Non-pigmented ciliary epithelial cell (primary cell): ENCODE measurements around the gene ARHGEF25.
"Not testable (repeated sequence)": the region's sequence is repeated elsewhere in the genome, so short reads cannot be mapped to it uniquely, and the experiment has no call there.

Experiments used
- DNase-seq: peaks from one replicate; pipeline ENCODE4 v3.0.0-alpha.2; 2010; ENCODE audit warnings: low read depth

ARHGEF25 gene

DNA sequence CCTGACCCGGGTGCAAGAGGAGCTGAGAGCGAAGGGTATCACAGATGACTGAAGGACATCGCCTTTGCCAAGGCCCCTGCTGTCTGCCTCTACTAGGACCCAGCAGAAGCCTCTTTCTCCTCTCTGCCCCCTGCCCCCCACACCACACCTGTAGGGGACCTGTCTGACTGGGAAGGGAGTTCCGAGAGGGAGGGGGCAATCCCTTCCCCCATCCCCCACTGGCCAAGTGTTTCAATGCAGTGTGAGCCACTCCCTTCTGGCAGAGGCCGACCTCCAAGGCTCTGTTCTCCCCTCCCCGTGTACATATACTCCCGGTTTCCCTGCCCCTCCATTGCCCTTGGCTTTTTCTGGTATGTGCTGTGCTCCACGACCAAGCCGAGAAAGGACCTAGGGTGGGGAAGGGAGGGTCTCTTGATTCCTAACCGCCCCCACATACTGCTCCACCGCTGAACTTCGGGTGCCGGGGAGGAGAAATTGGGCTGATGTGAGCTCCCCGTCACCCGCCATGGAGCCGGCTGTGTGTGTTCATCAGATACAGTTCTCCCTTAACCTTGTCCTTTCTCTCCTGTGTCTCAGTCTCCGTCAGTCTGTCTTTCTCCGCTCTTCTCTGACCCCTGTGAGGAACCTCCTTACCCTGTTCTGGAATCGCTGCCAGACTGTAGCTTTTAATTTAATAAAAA, 2.0 kb upstream of the ARHGEF25 start:
- no peak for DNase-seq

DNA sequence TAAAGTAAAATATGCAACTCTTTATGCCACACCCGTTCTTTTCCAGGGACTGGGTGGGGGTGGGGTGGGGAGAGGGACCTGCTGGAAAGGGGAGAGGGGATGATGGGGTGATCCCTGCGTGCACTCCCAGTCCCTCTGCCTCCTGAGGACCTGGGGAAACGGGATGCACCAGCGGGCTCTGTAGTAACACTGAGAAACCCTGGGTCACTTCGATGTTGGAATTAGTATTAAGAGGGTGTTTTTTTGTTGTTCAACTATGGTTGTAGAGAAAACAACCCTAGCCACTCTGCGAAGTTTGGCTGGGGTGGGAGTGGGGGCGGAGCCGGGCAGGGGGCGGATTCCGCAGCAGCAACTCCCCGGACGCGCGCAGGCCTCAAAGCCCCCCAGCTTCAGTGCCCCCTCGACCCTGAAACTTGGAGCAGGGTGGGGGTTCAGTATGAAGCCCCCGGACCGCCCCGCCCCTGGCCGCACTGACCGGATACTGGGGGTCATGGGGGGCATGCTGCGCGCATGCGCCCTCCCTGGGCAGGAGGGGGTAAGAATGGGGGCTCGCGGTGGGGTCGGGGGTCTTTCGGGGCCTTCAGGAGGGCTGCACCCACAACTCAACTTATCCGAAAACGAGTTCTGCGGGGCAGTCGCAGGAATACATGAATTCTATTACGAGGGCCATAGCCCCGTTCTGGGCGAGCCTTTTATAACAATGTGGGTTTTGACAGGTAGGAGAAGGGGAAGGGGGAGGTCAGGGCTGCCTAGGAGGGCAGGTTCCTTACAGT, 1.3 kb upstream of the ARHGEF25 start:
- no peak for DNase-seq

DNA sequence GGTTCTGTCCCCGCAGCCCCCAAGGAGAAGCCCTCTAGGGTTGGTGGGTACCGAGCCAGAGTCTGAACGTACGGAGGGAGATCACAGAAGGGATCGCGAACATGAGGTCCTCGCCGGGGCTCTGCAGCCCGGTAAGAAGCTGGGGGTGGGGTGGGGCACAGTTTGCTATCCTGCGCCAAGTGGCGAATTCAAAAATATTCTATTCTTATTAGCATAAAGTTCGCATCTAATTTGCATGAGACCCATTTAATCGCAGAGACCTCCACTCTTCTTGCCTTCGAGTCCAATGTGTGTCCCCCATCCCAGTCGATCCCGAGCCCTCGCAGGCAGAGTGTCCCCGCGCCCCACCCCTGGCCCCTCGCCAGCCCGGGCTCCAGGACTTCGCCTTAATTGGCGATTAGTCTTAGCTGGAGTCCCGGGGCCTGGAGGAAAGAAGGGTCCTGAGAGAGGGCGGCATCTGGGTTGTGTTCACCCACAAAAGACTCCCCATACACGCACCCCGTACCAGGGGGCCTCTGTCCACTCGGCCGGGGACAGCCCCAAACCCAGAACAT, 604 bp upstream of the ARHGEF25 start:
- DNase-seq: no peak

DNA sequence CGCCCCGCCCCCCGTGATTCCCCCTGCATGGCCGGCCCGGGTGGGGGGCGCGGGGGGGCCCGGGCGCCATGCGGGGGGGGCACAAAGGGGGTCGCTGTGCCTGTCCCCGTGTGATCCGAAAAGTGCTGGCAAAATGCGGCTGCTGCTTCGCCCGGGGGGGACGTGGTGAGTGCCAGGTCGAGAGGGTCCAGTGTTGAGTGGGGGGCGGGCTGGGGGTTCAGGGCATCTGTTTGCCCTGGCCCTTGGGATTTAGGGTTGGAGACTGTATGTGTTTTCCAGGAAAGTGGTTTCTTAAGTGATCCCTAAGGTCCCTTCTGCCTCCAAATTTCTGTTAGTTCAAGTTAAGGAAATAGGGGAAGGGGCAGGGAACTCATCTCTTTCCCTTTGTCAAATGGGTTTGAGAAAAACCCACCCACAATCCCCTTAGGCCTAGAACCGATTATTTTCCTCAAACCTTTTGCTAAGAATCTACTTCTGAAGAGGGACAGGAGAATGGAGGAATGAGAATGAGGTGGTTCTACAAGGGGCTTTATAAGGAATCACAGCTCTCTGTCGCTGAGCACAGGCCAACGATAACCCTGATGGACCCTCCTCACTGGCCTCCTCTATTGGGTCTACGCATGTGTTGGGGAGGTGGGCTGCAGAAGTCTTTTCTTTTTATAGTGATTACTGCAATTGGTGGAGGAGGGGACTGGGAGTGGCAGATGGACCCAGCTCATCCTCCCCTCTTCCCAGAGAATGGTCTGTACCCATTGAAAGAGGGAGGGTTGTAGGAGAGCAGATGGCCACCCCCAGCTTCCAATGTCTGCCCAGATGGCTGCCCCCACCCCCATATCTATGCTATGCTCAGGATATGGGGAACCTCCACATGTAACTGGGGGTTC, 834 bp downstream of the ARHGEF25 start:
- no peak for DNase-seq

DNA sequence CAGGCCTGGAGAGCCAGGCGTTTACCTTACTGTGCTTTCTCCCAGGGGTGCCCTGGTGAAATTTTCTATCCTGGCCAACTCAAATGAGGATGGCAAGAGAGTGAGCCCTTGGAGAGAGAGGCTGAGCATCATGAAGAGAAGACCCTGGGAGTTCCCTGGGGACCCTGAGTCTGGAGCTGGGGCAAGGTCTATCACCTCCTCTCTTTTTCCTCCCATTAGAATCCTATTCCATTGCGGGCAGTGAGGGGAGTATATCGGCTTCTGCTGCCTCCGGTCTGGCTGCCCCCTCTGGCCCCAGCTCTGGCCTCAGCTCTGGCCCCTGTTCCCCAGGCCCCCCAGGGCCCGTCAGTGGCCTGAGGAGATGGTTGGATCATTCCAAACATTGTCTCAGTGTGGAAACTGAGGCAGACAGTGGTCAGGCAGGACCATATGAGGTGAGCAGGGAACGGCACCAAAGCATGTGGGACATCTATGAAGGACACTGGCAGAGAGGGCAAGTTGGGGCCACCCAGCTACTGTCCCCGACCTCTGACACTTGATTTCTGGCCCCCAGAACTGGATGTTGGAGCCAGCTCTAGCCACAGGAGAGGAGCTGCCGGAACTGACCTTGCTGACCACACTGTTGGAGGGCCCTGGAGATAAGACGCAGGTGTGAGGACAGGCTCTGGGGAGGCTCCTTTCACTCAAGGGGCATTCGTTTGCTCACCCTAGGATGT, 1.6 kb downstream of the ARHGEF25 start:
- DNase-seq: no peak

DNA sequence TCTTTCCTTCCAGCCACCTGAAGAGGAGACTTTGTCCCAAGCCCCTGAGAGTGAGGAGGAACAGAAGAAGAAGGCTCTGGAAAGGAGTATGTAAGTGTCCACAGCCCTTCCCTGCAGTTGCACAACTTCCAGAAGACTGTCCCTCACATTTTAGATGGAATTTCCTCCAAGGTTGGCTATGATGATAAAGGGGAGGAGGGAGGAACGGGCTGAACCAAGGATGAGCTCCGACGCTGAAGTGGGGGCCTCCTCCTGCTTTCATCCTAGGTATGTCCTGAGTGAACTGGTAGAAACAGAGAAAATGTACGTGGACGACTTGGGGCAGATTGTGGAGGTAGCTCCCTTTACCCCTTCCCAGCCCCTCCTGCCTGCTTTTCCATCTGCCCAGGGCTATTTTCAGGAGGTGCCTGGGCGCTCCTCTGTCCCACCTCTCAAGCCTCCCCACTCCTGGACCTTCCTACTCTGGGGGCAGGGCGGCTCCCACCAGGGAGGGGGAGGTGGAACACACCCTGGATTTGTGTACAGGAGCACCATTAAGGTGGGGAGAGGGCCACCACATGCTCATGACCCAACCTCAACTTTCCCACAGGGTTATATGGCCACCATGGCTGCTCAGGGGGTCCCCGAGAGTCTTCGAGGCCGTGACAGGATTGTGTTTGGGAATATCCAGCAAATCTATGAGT, 2.3 kb downstream of the ARHGEF25 start:
- no peak for DNase-seq

DNA sequence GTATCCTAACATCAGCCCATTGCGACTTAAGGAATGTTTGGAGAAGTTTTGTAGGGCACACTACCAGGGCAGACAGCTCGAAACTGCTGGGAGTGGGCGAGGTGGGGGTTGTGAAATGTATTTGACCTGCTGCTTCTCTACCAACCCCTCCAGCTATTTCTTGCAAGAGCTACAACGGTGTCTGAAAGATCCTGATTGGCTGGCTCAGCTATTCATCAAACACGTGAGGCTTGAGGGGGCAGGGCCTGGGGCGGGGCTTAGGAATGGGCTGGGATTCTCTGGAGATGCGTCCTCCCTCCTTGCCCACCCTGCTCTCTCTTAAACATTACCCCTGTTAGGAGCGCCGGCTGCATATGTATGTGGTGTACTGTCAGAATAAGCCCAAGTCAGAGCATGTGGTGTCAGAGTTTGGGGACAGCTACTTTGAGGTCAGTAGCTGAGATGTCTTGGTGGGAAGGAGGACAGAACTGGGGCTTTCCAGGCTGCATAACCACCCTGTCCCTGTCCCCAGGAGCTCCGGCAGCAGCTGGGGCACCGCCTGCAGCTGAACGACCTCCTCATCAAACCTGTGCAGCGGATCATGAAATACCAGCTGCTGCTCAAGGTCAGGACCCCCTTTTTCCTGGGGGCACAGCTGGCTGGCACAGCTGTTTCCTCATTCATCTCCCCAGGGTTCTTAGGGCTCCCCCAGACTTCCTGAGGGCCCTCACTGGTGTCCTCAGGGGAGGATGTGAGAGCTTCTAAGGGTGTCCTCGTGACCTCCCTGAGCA, 3.1 kb downstream of the ARHGEF25 start:
- no peak for DNase-seq

DNA sequence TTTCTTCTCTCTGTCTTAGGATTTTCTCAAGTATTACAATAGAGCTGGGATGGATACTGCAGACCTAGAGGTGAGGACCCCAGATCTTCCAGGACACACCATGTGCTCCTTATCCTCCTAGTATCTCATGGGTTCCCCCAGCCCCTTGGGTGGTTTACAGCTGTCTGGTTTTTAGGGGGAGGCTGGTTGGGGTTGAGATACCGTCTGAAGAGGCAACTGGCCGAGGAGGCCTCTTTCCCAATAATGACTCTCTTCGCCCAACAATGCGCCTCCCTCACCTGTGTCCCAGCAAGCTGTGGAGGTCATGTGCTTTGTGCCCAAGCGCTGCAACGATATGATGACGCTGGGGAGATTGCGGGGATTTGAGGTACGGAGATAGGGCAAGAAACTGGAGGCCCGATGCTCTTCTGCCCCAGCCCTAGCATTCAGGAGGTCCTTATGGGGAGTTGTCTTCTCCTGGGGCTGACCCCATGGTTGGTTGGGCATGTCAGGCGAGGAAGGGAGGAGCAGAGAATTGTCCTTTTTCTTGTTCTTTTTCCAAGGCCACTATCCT, 3.8 kb downstream of the ARHGEF25 start:
- no peak for DNase-seq

DNA sequence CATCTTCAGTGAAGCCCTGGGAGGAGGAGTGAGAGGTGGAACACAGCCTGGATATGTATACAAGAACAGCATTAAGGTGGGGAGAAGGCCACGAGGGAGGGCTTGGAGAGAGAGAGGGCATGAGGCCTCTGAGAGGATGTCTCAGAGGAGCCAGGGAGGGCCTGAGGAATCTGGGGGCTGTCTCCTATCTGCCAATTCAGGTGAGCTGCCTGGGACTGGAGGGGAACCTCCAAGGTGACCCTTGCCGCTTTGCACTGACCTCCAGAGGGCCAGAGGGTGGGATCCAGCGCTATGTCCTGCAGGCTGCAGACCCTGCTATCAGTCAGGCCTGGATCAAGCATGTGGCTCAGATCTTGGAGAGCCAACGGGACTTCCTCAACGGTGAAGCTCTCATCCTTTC, 4.4 kb downstream of the ARHGEF25 start:
- DNase-seq: no peak

DNA sequence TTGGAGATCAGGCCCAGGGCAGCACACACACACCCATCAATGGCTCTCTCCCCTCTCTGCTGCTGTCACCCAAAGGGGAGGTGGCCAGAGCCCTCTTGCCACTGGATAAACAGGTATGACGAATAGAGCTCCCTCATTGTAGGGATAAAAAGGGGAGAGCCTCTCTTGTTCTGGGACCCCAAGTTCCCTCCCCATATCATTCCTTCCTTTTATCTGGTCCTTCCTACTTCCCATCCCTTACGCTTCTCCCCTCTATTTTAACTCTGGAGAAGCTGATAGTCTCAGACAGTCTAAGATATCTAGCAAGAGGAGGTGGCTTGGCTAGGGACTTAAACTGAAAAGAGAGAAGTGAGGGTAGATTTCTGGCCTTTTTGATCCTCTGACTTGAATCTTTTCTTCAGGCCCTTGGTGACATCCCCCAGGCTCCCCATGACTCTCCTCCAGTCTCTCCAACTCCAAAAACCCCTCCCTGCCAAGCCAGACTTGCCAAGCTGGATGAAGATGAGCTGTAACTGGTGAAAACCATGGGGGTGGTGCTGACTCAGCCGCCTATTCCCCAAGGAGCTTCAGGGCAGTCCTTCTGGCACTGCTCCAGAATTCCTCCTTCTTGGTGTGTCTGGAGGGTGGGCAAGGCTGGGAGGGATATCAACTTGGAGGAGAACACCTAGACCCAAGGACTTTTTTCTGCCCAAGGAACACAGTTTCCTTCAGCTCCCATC, 5.3 kb downstream of the ARHGEF25 start:
- no peak for DNase-seq

DNA sequence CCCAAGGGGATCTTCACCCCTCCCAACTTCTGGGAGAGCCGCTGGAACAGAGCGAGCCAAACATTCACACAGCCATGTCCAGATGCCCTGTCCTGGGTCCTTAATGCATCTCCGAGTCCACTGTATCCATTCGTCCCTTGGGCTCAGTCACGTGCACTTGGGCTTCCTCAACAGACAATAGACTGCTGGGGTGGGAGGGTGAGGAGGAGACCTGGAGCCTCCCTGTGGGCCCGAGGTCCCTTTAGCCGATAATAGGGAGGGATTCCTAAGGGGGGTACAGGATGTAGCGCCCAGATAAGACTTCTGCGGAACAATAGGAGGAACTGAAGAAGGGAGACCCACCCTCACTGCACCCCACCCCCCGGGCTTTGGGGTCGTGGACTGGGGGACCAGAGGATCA, 6.7 kb downstream of the ARHGEF25 start:
- DNase-seq: no peak

DNA sequence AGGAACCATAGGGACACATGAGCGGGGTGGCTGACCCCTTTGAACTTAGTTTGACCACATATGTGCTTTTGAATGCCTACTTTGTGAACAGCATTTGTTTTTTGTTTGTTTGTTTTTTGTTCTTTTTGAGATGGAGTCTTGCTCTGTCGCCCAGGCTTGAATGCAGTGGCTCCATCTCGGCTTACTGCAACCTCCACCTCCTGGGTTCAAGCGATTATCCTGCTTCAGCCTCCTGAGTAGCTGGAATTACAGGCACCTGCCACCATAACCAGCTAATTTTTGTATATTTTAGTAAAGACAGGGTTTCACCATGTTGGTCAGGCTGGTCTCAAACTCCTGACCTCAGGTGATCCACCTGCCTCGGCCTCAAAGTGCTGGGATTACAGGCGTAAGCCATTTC, 7.2 kb downstream of the ARHGEF25 start:
- not testable (repeated sequence) for DNase-seq

DNA sequence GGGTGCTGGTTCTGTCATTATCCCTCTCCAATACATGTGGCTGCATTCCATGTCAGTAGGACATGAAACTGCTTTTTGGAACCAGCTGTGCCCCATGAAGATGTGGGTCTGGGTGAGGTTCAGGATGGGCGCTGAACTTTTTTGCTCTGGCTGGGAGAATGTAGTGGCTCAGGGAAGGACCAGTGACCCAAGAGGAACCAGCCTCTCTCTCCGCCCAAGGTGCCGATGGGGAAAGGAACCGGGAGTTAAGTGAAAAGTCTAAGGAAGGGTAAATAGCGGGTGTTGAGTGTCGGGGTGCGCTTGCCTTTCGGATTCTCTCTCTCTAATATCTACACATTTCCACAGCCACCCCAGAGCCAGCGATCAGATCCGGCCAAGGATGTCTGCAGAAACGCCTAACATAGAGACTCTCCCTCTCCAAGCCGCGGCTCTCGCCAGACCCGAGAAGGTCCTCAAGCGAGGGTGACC, 7.8 kb downstream of the ARHGEF25 start:
- no peak for DNase-seq

DNA sequence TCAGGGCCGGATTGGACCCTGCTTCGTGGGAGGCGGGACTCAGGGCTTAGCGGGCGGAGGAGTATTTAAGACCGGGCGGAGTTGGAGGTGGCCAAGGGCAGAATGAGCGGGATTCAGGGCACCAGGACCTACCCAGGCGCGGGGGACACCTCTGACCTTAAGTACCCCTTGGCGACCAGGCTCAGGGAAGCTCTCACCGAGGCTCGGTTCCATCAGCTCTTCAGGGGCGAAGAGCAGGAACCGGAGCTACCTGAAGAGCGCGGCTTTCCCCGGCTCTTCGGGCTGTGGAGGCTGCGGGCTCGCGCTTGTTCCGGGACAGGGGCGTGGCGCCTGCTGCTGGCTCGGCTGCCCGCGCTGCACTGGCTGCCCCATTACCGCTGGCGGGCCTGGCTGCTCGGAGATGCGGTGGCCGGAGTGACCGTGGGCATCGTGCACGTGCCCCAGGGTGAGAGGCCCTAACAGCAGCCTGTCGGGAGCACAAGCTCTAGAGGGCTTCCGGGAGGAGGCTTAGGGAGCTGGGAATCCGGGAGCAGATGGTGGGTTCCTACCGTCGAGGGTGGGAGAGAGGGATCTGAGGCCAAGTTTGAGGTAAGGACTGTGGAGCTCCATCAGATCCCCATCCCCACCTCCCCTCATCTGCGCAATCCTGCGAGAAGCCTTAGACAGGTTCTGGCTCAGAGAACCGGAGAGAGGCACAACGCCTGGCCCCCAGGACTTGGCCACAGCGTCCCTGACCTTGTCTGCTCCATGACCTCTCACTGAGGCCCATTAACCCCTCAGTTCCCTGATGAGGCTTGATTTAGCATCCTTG, 8.4 kb downstream of the ARHGEF25 start:
- DNase-seq: no peak

DNA sequence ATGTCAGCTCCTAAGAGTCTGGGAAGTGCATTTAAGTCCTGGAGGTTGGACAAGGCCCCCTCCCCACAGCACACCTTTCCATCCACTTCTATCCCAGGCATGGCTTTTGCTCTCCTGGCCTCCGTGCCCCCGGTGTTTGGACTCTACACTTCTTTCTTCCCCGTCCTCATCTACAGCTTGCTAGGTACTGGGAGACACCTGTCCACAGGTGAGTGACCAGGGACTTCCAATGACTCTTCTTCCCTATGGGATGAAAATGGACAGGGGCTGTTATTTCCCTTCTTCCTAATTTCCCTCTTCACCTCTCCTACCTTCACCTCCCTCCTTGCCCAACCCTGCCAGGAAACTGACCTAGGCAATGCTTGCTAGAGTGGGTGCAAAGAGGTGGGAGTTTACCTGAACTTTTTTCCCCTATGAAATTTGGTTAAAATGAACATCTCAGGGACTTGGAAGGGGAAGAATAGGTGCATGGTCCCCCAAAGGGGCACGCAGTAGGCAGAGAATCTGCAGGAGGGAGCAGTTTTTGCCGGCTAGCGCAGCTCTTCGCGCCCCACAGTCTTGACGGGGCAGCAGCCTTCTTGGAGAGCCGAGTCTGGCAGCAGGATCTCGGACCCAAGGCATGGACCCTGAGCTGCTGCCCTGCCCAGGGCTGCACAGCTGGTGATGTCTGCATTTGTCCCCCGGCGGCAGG, 9.2 kb downstream of the ARHGEF25 start:
- DNase-seq: no peak

DNA sequence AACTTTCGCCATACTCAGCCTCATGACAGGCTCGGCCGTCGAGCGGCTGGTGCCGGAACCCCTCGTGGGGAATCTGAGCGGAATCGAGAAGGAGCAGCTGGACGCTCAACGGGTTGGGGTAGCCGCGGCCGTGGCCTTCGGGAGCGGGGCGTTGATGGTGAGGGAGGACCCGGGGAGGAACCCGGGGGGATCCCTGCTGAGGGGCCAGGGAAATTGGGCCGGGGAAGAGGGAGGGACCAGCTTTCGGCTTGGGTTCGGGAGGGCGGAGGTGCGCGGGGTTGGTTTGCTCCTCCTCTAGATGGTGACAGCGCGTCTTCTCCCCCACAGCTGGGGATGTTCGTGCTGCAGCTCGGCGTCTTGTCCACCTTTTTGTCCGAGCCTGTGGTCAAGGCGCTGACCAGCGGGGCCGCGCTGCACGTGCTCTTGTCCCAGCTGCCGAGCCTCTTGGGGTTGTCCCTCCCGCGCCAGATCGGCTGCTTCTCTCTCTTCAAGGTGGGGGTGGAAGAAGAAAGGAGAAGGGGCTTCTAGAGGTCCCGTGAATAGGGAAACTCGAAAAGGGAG, 9.8 kb downstream of the ARHGEF25 start:
- DNase-seq: no peak

DNA sequence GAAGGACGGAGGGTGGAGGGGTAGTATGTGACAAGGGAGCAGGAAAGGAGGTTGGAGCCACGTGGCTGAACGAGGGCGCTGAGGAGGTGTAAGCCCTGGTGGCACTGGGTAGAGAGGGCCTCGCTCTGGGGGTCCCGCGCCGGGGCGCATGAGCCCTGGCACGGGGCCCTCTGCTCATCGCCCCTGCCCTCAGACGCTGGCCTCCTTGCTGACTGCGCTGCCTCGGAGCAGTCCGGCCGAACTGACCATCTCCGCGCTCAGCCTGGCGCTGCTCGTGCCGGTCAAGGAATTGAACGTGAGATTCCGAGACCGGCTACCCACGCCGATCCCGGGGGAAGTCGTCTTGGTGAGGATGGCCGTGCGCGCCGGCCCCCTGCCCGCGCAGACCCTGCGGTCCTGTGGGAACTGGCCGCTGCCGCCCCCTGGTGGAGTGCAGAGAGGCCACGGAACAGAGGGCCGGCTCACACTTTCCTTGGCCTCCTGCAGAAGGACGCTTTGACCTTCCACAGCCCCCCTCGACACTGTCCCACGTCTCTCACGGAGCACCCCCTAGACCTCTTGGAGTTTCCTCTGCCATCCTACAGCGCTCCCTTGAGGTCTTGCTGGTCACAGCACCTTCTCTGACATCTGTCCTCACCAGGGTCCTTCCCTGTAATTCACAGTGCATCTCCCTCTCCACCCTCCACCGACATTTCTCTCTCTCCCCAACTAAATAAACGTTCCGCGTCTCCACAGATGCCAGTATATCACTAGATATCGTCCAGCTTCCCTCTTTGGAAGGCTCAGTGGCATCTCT, 10.5 kb downstream of the ARHGEF25 start:
- DNase-seq: no peak
